ENCODE measurements around the gene MYH10.
A peak's percentile ranks its signal among the peaks of the same experiment; 100 is the strongest.

MYH10 gene

DNA sequence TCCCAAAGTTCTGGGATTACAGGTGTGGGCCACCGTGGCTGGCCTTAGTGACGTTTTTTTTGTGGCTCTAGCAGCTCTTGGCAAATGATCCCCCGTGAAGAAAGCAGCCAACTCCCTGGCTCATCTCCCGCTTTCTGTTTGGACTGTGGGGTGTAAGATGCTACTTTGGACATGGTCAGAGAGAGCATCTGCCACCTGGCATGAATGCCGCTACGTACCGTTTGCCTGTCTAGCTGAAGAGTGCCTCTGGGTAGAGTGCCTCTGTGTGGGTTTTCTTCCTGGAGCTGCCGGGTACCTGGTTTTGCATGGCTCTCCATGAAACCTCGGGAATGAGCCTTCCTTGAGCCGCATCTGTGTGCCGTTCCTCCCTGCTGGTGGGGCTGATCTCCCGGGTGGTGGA, 160.6 kb downstream of the MYH10 start:
- DNase-seq, result no peak

DNA sequence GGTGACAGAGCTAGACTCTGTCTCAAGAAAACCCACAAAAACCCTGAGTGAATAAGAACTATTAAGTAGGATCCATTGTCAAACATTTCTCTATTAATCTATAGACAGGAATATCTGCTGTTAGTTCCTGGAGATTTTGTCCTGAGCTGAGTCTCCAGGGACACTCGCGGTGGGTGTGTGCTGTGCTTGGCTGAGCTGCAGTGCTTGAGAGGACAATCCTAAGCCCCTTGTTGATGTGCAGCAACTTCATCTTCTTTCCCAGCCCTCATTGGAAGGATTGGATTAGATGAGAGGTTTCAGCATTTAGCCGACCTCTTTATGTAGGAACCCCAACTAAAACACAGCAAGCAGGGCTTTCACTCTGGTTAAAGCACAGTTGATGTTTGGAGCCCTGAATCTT, 161.5 kb downstream of the MYH10 start:
- DNase-seq, result peak; percentile 32

DNA sequence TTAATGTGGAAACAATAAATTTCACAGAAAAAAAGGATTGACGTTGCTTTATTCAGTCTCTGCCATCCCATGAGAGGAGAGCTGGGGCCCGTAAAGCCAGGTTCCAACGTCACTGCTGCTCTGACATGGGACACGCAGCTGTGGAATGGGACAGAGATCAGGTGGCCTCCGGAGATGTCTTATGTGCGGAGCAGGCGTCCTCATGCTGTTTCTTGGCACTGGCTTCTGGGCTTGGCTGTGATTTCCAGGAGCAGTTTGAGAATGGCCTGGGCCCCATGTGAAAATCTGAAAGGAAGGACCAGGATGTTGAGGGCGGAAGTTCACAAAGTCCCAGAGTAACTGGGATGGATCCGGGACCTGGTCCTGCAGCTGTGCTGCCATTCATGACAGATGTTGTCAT, 162.4 kb downstream of the MYH10 start:
- no peak for DNase-seq

DNA sequence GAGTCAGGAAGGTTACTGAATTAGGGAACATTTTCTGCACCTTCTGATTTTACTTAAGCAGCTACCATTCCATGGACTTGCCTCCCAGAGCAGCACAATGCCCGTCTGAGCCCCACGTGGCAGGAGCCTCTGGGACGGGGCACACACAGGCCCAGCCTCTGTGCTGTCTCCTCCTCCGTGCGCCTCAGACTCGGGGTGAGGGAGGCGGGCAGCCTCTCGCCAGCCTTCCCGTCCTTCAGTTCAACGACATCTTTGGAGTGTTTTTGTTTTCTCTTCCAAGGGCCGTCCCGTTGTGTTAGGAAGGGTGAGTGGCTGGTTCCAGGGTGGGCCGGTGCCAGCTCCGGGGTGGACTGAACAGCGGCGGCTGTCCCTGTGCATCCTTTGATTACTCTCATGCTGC, 163.0 kb downstream of the MYH10 start:
- DNase-seq, result no peak

DNA sequence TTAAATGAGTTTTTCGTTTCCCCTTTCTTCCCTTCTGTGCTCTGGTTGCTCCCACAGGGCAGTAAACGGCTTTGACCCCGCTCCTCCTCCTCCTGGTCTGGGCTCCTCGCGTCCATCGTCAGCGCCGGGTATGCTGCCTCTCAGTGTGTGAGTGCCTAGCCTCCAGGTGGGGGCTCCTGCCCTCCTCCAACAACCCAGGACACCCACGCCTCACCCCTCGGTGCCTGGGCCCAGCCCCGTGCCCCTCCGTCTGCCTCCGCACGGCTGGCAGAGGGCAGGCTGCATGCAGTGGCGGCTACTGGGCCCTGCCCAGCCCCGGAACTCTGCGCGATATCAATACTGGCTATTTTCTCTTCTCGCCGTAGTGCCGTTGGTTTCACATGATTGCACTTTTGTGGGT, 163.7 kb downstream of the MYH10 start:
- no peak for DNase-seq

DNA sequence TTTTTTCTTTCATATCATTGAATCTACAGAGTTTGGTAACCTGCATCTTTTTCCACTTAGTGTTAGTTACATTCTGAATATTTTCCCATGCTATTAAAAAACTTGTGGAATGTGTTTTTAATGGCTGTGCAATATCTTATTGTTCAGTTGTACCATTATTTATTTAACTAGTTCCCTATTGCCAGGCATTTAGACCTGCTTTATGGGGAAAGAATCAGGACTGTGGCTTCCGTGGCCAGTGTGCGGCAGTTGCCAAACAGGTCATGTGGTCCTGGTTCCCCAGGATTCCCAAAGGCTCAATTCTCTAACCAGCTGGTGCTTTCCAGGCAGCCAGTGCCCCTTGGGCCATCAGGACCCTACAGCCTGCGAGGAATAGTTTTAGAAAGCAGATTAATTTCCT, 164.1 kb downstream of the MYH10 start:
- DNase-seq, result no peak

DNA sequence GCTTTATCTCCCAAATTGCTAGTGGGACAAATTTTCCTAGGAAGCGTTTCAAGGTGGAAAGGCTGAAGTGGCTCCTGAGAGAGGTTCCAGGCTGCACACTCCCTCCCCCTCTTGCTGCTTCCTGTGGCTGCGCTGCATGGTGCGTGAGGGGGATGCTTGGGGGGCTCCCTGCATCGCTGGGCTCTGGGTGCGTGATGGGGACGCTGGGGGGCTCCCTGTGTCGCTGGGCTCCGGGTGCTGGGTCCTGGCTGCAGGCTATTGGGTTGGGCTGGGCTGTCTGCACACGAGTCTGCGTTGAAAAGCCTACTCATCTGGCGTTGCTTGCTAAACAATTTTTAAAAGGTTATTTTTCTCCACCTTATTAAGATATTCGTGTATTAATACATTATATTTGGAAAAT, 164.8 kb downstream of the MYH10 start:
- no peak for DNase-seq

DNA sequence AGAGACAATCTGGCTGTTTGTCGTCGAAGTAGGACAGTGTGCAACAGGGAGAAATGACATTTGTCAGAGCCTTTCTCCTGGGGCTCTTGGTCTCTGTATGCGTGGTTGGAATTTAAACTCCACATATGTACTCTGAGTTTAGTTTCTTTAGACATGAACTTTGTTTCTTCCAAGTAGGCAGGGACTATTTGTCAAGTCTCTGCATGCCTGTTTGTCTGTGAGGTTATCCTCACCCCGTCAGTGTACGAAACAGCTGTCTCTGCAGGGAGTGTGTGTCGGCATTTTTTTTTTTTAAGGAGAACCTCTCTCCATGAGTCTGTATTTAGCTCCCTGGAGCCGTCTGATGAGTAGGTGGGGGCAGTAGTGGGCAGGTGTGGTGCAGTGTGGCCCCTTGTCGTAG, 165.2 kb downstream of the MYH10 start:
- DNase-seq, result no peak

DNA sequence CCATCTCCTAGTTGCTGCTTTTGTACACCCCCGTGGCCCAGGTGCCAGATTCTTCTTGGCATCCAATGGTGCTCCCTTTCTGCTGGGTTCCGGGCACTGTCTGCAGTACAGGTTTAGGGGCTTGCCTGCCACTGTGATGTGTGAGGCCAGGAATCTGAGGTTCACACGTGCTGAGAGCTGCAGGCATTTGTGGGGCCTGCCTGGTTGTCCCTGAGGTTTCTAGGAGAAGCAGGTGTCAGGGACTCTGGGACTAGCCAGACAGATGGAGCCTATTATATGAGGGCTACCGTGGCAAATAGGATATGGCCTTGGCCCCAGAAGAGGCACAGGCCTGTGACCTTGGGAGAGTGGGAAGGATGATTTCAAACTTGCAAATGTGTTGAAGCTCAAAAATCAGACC, 165.6 kb downstream of the MYH10 start:
- DNase-seq, result peak; percentile 25

DNA sequence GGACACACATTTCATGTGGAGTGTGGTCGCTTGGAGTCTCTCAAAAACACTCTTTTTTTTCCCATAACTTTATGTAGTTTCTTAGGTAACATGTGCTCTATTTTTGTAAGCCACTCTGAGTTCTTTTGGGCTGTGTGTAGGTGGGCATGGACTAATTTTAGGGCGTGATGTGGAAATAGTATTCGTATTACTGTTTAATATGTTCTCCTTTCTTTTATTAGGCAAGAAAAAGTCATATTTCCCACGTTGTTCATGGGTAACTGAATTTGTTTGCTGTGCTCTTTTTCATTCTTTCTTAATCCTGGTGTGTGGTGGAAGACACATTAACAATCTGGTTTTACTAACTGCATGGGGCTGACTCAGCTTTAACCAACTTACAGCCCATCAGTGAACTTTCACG, 167.4 kb downstream of the MYH10 start:
- DNase-seq, result no peak

DNA sequence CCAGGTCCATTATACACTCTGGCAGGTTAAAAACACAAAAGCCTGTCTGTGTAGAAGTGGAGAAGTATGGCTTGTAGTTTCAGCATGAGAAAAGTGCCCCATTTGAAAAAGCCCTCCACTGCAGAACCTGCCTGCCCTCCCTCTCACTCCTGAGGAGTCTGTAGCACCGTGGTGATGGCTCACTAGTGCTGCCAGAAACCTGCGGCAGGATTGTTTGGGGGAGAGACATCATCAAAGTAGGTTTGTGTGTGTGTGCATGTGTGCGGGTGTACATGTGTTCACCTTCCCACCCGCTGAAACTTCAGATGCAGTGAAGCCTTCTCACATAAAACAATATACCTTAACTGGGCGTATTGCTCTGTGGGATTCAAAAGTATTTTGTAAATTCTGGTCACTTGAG, 168.0 kb downstream of the MYH10 start:
- DNase-seq, result no peak

DNA sequence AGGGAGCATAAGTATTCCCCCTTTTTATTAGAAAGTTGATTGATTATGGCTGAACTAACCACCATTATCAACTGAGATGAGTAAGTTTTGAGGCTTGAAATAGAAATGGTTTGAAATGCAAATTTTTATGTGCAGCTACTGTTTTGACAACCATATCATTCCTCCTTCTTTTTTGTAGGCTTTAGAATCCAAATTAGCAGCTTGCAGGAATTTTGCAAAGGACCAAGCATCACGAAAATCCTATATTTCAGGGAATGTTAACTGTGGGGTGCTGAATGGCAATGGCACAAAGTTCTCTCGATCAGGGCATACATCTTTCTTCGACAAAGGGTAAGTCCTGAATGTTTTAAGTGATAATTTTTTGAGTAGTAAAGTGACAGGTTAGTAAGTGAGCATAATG, 170.7 kb downstream of the MYH10 start:
- DNase-seq, result no peak

DNA sequence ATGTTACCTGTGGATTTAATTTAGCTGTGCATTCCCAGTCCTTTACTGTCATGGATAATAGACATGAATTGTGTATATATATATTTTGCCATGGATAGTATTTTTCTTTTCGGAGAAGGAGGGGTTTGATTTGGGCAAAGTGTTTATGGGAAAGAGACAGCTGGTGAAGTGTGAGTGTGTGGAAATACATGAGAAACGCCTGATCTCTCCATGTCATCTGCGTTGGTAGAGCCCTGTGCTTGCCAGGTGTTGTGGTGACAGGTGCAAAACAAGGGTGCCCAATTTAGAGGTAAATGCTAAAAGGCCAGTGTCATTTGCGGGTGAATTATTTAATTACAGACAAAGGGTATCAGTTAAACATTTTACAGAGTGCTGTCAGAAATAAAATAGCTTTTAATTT, 171.4 kb downstream of the MYH10 start:
- DNase-seq, result no peak

DNA sequence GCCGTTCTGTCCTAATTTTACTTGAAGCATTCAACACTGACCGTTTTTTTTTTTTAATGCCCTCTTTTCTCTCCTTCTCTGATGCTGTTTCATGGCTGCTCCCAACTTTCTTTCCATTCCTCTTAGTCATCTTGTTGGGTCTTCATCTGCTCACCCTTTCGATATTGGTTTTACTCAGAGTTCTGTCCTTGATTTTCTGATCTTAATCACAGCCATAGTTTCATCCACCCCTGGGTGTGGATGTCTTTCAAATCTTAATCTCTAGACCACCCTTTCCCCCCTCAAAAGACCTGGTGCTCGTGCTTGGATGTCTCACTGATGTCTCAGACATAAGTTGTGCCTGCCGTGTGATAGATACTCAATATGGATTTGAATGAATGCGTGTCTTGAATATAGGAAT, 172.4 kb downstream of the MYH10 start:
- no peak for DNase-seq

DNA sequence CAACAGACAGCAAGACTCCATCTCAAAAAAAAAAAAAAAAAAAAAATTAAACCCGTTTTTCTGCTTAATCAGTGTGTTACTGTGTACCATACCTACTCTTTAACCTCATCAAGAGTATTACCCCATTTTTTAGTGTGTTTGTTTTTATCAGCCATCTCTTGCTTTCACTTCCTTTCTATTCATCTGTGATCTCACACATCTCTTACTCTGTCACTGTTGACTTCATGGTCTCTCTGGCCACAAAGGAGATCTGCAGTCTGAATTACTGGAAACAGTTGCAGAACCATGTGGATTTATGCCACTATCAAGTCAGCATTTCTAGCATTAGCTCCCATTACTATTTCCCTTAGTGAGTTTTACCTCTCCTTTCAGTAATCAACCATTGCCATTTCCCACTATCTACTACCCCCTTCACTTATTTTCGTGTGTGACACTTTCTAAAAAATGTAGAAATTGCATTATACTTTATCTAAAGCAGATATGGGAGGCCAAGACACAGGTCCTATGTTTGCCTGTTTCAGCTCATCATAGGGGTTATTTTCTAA, 174.8 kb downstream of the MYH10 start:
- DNase-seq, result no peak

DNA sequence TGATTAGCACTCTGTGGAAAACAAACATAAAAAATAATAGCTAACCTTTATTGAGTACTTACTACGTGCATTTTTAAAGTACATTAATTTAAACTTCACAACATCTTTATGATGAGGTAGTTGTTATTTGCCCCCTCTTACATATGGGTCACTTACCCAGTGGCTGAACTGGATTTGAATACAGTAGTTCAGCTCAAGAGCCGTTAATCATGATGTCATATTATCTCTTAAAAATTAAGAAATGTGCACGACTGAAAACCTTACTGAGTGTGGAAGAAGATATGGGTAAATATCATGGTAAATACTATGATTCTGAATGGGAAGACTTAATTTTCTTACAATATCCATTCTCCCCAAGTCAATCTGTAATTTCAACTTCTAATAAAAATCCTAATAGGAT, 177.2 kb downstream of the MYH10 start:
- no peak for DNase-seq

DNA sequence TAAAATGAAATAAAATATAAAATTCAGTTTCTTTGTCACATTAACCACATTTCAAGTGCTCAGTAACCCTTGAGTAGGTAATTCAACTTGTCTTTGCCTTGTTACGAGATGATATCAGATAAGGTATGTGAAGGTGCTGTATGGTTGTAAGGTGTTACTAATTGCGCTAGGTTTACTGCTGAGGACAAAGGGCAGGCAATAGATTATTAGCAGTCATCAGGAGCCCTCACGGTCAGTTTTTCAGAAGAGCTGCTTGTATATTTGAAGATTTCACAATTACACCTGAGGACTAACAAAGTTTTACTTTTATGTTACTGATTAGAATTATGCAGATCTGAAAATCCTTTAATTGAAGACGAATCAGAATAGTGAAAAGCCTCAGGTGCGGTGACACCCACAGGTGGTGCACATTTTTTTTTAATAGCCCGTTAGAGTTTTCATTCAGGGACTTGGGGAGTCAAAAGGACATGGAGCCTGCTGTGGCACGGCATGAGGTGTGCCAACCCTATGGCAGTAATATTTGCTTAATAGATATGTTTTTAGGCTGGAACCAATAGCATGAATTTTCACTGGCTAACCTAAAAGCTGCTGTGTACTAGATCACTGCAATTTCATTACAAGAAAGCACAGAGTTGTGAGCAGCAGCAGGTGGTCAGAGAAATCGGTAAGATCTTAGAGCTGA, 178.5 kb downstream of the MYH10 start:
- no peak for DNase-seq

DNA sequence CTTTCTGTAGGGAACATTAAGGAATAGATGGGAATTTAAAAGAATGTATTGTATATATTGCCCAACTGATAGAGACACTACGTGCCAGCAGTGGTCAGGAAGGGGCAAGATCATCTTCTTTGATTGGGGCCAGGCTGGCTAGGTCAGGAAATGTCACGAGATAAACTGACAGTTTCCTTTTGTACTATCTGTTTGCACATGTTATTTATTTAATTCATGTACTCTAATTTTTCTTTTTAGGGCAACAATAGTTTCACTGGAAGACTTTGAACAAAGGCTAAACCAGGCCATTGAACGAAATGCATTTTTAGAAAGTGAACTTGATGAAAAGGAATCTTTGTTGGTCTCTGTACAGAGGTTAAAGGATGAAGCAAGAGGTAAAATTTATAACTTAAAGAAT, 182.2 kb downstream of the MYH10 start:
- DNase-seq, result no peak

DNA sequence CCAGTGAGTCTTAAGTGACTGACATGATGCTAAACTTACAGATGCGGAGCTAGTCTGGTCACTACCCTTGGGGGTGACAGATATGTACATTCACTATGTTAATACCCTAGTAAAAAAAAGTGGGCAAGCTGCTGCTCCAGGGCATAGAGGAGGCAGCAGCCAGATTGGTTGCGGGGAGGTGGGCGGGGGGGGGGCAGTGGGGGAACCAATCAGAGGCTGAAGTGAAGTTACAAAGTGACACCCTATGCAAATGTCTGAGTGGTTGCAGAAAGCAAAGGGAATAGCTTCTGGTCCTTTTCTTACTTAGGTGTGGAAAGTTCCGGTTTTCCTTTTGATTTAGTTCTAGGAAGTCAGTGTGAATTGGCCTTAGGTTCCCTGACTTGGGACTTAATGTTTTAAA, 182.7 kb downstream of the MYH10 start:
- DNase-seq, result peak; percentile 43

DNA sequence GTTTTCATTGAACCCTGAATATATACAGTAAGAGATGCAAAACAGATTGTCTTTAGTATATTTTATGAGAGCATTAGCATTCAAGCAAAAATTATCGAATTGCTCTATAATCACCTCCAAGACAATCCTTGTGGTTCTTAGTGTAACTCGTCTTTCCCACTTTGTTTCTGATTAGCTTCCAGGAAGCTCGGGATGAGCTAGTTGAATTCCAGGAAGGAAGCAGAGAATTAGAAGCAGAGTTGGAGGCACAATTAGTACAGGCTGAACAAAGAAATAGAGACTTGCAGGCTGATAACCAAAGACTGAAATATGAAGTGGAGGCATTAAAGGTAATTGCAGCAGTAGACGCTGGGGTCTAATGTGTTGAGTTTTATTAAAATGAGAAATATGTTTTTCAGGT, 185.0 kb downstream of the MYH10 start:
- no peak for DNase-seq

DNA sequence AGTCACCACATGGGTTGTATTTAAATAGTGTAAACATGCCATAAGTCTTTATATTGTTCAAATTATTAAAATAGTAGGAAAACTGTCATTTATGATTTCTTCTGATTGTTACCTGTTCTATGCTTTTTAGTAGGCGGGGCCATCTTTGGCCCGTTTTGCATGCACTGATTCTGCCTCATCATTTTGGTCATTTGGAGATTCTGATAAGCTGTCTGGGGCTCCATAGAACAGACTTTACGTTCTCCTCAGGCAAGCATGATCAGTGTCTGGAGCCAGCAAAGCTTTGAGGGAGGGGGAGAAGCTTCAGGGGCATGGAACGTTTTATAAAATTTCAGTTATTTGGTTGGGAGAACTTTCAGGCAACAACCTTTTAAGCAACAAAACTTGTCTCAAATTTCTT, 186.0 kb downstream of the MYH10 start:
- no peak for DNase-seq

DNA sequence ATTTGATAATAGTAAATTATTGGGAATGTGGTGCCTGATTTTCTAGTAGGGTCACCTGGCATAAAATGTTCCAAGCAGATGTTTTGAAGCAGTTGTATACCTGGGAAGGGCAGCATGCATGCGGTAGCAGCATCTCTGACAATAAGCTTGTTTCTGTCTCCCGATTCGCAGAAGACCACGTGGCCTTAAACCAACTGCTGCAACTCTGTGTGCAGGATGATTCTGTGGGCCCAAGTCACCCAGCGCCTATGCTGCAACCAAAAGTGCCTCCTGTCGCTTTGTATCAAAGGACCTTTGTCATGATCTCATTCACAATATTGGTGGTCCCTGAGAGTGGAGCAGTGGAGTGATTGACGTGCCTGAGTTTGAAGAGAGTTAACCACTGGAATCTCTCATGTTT, 186.8 kb downstream of the MYH10 start:
- DNase-seq, result peak; percentile 5

DNA sequence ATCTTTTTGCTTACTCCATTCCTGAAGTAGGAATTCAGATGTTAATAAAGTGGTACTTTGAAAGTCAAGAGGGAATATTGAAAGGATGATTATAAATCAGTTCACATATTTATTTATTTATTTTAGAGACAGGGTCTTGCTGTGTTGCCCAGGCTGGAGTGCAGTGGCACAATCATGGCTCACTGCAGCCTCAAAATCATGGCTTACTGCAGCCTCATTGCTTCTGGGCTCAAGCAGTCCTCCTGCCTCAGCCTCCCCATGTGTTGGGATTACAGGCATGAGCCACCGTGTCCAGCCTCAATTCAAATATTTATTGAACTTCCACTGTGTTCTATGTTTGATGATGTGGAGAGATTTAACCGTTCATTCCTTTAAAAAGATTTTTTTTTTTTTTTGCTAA, 188.2 kb downstream of the MYH10 start:
- no peak for DNase-seq

DNA sequence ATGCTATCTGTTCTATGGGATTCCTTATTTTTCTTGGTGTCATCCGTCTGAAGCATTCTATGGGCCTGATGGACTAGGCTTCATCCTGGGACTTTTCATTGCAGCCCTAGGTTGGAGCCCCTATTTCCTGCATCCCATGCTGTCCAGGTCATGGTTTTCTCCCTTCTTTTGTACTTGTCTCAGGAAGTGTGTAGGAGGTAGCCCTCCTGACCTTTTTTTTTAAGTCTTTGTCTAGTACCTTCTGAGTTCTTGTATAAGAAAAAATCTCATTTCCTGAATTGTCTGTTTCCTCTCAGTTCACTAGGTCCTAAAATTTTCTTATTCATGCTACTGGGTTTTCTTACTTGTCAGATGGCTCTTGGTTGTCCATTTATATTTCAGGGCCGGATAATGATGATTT, 188.8 kb downstream of the MYH10 start:
- no peak for DNase-seq

DNA sequence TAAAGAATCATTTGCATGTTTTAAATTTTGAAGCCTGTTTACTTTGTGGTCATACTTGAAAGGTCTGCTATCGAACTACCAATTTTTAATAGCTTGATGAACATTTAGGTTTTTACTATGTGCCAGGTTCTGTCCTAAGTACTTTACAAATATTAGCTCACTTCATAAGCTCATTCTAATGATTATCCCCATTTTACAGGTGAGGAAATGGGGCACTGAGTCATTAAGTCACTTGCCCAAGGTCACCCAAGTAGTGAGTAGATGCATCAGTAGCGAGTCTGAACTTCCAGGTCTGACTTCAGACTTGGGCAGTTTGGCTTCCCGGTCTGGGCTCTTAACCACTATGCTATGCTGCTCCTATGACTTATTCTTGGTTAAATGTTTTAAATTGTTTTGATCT, 190.8 kb downstream of the MYH10 start:
- no peak for DNase-seq

DNA sequence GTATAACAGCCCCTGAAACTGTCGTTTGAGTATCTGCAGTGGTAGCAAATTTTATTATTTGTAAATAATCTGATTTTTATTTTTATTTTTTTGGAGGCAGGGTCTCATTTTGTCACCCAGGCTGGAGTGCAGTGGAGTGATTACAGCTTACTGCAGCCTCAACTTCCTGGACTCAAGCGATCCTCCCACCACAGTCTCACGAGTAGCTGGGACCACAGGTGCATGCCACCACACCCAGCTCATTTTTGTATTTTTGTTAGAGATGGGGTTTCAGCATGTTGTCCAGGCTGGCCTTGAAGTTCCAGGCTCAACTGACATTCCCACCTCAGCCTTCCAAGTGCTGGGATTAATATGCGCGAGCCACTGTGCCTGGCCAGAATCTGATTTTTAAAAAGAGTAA, 192.1 kb downstream of the MYH10 start:
- DNase-seq, result no peak

All from NCI-H82 (cell line).